ENCODE data around the gene BCL2L12.

- TF ChIP-seq CTCF (IDR thresholded peaks at IDR 0.05) (no peak), ZFX (IDR thresholded peaks at IDR 0.05; ENCODE audit: borderline replicate concordance) (no peak)
Measured at GRCh38 chr19:49662011-49662410, 3.7 kb upstream of the BCL2L12 start.
